GM23248 (cell line): ENCODE measurements around the gene AJM1.
"Not testable (repeated sequence)": the region's sequence is repeated elsewhere in the genome, so short reads cannot be mapped to it uniquely, and the experiment has no call there.

Experiments used
- EZH2 ChIP-seq: fragments of 200-600 bp; sonication (generic); IDR thresholded peaks from 2 replicates; pipeline ENCODE4 v1.6.1; 2018; ENCODE audit warnings: antibody characterized with exemption, mild to moderate bottlenecking; ENCODE audit not compliant: insufficient read depth, poor library complexity, severe bottlenecking
- EZH2phosphoT487 ChIP-seq: fragments of 200-600 bp; sonication (generic); IDR thresholded peaks from 2 replicates; pipeline ENCODE4 v1.6.1; 2018; ENCODE audit warnings: antibody characterized with exemption, moderate library complexity, mild to moderate bottlenecking, low read depth; ENCODE audit not compliant: insufficient read depth

DNA sequence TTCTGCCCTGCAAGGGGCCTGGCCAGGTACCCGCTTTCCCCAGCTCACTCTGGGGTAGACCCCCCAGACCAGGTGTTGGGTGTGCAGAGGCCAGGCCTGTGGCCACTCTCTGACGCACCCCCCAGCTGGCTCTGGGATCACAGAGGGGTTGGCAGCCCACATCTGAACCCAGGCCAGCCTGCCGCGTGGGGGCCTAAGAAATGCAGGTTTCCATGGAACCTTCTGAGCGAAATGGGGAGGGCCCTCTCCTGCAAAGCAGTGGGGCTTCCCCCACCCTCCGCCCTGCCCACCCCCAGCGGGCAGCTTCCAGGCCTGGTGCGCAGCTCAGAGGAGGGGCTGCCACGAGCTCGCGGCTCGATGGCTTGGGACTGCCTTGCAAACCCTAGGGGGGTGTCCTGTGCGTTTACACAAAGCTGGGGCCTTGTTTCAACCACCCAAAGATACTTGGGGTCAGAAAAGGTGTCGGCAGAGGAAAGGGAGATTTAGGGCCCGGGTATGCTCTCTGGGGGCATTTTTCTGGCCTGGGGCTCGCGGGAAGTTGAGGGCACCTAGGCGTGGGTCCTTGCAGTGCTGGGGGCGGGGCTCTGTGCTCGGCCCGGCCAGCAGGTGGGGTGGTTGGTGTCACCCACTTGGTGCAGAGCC is 1.0 kb downstream of the AJM1 start:
- TF ChIP-seq EZH2, EZH2phosphoT487: not testable (repeated sequence)
